HG03457 (cell line): ENCODE measurements around the gene KDM8.
"Not testable (repeated sequence)": the region's sequence is repeated elsewhere in the genome, so short reads cannot be mapped to it uniquely, and the experiment has no call there.

Experiments used
- ATAC-seq: cut with Tn5 transposase; IDR thresholded peaks from one replicate; pipeline ENCODE4 v1.9.1; 2021; ENCODE audit warnings: moderate number of reproducible peaks; ENCODE audit not compliant: unreplicated experiment

KDM8 gene

GRCh38 chr16:27190316-27190871 lies 12.9 kb upstream of the KDM8 start:
- ATAC-seq: no peak

GRCh38 chr16:27191352-27191924 lies 11.9 kb upstream of the KDM8 start:
- no peak for ATAC-seq

- no peak for ATAC-seq
Measured at GRCh38 chr16:27193300-27193990, 9.9 kb upstream of the KDM8 start.

GRCh38 chr16:27195076-27195741 lies 8.1 kb upstream of the KDM8 start:
- no peak for ATAC-seq

- ATAC-seq: no peak
Measured at GRCh38 chr16:27195941-27196595, 7.3 kb upstream of the KDM8 start.

GRCh38 chr16:27197004-27197403 lies 6.3 kb upstream of the KDM8 start:
- no peak for ATAC-seq

GRCh38 chr16:27198451-27199234 lies 4.7 kb upstream of the KDM8 start:
- no peak for ATAC-seq

- ATAC-seq: no peak
Measured at GRCh38 chr16:27199235-27199586, 4.1 kb upstream of the KDM8 start.

- ATAC-seq: no peak
Measured at GRCh38 chr16:27199736-27200135, 3.6 kb upstream of the KDM8 start.

- not testable (repeated sequence) for ATAC-seq
Measured at GRCh38 chr16:27200914-27201313, 2.4 kb upstream of the KDM8 start.

GRCh38 chr16:27202923-27203506 lies 311 bp upstream of the KDM8 start:
- ATAC-seq: peak; percentile 51

- ATAC-seq: no peak
Measured at GRCh38 chr16:27204312-27204915, 1.1 kb downstream of the KDM8 start.

GRCh38 chr16:27205423-27206065 lies 2.2 kb downstream of the KDM8 start:
- no peak for ATAC-seq

- not testable (repeated sequence) for ATAC-seq
Measured at GRCh38 chr16:27207121-27207520, 3.8 kb downstream of the KDM8 start.

GRCh38 chr16:27208081-27208680 lies 4.9 kb downstream of the KDM8 start:
- no peak for ATAC-seq

- no peak for ATAC-seq
Measured at GRCh38 chr16:27208796-27209195, 5.5 kb downstream of the KDM8 start.

GRCh38 chr16:27209591-27209990 lies 6.3 kb downstream of the KDM8 start:
- no peak for ATAC-seq

GRCh38 chr16:27210174-27210573 lies 6.8 kb downstream of the KDM8 start:
- ATAC-seq: no peak

GRCh38 chr16:27211026-27211425 lies 7.7 kb downstream of the KDM8 start:
- ATAC-seq: no peak
